SK-N-SH treated with all-trans-retinoic acid at 6 μM for 48 hours (cell line): Measurements from ENCODE around the gene PCNT.

ENCODE experiments used
- PPARA ChIP-seq: fragments of 250-450 bp; sonication (Bioruptor Pico); IDR thresholded peaks from 2 replicates; pipeline ENCODE4 v1.5.0; 2020; ENCODE audit warnings: mild to moderate bottlenecking, borderline replicate concordance
- ZFP3 ChIP-seq: fragments of 250-450 bp; sonication (Bioruptor Pico); IDR thresholded peaks from 2 replicates; pipeline ENCODE4 v1.5.0; 2020; ENCODE audit warnings: mild to moderate bottlenecking, moderate library complexity
- ZNF70 ChIP-seq: fragments of 450-650 bp; formaldehyde crosslinking; IDR thresholded peaks from 2 replicates; pipeline ENCODE4 v1.5.0; 2020; ENCODE audit warnings: mild to moderate bottlenecking, moderate library complexity

- TF ChIP-seq PPARA (CRISPR knock-in tag) = no peak
- TF ChIP-seq ZFP3 (CRISPR knock-in tag) = no peak
- TF ChIP-seq ZNF70 = no peak
Measured at GRCh38 chr21:46371204-46372013, 47.5 kb downstream of the PCNT start.
